HG02885 (cell line): Measurements from ENCODE around the gene IMMT.

ENCODE experiments used
- ATAC-seq: cut with Tn5 transposase; IDR thresholded peaks from one replicate; pipeline ENCODE4 v1.9.1; 2021; ENCODE audit warnings: mild to moderate bottlenecking; ENCODE audit not compliant: unreplicated experiment, poor library complexity

Gene IMMT

DNA sequence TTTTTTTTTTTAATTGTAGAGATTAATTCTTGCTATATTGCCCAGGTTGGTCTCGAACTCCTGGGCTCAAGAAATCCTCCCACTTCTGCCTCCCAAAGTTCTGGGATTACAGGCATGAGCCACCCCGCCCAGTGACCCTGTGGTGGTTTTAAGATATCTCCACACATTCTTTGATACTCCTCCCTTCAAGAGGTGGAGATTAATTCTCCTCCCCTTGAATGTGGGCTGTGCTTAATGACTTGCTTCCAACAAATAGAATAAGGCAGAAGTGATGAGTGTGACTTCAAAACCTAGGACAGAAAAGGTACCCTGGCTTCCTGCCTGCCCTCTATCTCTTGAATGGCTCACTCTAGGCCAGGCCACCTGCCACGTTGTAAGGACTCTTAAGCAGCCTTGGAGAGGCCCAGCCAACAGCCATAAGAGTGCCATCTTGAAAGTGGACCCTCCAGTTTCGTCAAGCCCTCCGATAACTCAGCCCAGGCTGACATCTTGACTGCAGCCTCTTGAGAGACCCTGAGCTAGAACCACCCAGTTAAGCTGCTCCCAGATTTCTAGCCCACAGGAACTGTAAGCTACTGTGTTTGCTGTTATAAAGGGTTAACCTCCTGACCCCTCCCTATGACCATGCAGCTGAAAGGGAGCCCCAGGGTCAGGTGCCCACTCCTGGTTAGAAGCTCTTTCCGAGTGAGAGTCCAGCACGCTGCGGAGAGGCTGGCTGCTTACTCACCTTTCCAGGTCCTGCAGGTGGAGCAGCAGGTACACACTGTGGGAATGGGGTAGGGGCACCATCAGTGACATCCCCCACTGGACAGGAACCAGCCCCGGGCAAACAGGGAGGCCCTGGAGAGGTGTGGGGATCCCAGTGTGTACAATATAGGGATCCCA lies 31.6 kb upstream of the IMMT start:
- ATAC-seq: no peak

DNA sequence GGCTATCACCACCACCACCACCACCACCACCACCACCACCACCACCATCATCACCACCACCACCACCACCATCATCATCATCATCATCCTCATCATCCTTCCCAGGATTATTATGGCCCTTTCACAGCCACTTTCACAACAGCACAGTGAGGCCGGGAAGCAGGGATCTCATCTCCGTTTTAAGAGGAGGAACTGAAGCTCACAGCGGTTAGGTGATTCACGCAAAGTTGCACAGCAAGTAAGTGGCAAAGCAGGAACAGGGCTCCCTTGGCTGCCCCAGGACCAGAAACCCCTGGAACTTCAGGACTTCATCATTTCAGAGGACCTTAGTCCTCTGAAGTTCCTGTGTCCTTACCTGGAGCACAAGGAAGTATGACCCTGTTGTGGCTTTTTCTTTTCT lies 30.8 kb upstream of the IMMT start:
- no peak for ATAC-seq

DNA sequence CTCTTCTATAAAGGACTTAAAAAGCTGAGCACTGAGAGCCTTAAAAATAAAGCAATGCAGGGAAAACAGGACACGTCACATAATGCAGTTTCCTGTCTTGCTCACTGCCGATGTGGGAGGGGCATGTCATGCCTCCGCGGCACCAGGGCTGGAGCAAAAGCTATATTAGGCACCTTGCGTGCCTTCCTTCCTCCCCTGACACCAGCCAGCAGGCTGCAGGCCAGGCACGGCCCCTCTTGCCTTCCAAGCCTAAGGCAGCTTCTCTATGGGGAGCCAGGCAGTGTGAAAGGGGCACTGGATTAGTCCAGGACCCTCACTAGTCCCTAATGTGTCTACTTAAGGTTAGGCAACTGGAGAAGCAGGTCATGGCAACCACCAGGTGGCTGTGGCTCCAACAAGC lies 30.3 kb upstream of the IMMT start:
- peak; percentile 77 for ATAC-seq

DNA sequence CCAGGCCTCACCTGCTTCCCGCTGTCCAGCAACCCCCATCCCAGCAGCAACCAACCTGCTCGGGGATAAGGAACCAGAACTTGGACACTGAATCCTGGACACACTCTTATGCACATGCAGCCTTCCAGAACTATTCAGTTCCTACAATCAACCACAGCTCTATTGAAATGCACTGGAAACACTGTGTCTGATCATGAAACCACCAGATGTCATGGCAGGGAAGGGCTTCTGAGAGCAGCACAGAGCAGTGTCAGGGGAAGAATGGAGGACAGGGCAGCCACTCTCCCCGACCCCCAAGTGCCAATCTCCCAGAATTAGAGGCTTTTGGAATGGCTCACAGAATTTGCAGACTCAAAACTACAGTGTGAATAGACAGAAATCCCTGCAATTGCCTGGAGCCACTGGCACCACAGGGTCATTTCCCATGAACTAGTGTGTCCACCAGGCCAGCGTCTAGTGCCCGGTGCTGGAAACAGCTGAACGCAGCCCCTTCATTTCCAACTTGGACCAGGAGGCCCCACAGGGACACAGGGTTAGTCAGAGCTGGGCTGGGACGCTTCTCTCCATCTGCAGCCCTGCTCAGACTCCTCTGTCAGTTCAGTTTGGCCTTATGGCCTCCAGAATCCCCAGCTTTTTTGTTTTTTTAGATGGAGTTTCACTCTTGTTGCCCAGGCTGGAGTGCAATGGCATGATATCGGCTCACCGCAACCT lies 29.5 kb upstream of the IMMT start:
- no peak for ATAC-seq

DNA sequence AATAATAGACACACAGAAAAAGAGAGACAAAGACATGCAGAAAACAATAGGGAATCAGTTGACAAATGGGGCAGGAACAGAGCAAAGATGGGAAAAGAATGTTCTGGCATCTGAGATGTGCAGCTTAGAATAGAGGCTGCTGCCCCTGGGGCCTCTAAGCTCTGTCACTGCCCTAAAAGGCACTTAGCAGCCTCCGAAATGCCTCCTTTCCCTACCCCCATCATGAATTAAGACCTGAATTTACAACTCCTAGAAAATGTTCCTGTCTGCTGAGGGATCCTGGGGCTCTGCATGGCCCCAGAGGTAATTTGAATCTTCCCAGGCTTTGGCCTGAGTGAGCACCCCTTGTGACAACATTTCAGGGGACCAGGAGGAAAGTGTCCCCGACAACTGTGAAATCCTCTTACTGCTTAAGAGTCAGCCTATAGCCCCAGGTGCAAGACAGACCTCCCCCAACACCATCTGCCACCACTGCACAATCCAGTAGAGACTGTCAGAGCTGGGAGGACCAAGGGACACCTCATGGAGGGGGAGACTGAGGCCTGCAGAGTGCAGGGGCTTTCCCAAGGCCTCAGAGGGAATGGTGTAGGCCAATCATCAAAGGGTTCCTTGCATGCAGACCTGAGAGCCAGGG lies 28.8 kb upstream of the IMMT start:
- ATAC-seq: no peak

DNA sequence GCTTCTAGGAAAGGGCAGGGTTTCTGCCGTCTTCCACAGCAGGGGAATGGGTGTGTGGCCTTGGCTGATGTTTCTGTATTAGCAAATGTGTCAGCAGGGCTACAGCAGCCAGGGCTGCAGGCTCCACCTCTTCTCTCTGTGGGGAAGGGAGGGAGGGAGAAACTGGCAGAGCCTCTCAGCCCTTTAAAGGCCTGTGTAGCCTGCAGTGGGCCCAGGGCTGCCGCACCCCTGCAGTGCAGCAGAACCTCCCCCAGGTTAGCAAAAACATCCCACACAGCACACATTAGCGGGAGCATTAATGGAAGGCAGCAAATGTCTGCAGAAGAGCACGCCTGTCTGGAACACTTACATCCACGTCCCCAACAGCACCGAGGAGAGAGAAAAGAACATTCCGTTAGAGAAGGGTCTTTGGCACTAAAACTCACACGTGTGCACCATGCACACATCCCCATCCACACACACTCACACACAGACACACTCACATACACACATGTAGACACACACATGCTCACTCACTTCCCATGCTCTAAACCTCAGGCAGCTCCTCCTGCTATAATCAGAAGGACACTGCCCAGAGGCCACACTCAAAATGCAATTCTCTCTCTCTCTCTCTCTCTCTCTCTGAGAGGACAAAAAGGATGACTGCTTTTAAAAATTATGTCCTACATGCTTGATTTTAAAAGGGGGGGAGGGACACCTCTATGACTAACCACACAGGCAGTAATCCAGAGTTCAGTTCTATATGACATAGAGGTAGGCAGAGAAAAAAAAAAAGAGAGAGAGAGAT lies 28.1 kb upstream of the IMMT start:
- no peak for ATAC-seq

DNA sequence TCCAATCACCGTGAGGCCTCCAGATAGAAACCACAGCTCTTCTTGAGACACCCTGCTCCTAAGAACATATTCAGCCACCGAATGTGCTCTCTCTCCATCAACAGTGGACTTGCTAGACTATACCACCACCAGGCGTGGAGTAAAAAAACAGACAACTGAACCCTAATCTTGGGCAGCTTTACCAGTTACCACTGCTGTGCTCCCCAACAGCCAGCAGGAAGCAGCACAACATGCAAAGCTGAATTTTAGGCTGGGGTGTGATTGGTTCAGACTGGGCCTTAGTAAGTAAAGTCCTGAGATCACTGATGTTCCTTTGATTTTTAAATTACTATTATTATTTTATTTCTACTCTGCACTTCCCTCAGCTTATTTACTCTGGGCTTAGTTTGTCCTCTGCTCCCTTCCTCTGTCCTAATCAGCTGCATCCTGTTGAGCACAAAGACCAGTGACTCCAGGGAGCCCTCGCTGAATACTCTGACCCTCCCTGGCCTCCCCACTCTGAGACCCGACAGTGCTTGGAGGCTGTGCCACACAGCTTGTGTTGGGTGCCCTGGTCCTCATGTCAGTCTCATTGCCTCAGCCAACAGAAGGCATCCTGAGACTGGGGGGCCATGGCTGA lies 25.9 kb upstream of the IMMT start:
- ATAC-seq: peak; percentile 36

DNA sequence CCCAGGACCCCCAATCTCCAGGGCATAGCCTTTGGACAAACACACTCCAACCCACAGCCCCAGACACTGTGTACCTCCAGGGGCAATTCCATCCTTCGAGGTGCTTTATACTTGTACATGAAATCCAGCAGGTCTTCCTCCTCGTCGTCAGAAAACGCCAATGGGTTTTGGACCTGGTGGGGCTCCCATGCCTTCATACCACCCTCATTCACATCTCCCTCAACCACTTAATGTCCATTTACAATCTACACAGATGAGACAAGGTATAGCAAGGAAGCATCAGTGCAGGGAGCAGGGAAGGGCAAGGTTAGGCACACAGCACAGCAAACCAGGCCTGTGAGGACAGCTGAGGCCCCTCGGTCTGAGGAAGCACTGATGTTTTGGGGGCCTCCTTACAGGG lies 24.6 kb upstream of the IMMT start:
- no peak for ATAC-seq

DNA sequence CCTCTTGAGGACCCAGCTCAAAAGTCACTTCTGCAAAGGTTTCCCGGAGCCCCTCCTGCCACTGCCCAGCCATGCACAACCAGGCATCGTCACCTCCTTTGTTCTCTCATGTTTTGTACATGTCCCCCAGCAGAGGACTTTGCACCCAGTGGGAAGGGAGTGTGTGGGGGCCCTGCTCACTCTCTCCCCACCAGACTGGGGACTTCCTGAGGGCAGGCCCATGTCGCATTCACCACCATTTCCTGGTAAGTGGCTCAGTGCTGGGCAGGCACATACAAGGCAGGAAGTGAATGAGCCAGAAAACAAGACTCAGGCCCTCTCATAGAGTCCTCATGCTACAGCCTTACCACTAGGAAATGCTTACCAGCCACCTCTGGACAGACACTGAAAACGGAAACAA lies 22.9 kb upstream of the IMMT start:
- no peak for ATAC-seq

DNA sequence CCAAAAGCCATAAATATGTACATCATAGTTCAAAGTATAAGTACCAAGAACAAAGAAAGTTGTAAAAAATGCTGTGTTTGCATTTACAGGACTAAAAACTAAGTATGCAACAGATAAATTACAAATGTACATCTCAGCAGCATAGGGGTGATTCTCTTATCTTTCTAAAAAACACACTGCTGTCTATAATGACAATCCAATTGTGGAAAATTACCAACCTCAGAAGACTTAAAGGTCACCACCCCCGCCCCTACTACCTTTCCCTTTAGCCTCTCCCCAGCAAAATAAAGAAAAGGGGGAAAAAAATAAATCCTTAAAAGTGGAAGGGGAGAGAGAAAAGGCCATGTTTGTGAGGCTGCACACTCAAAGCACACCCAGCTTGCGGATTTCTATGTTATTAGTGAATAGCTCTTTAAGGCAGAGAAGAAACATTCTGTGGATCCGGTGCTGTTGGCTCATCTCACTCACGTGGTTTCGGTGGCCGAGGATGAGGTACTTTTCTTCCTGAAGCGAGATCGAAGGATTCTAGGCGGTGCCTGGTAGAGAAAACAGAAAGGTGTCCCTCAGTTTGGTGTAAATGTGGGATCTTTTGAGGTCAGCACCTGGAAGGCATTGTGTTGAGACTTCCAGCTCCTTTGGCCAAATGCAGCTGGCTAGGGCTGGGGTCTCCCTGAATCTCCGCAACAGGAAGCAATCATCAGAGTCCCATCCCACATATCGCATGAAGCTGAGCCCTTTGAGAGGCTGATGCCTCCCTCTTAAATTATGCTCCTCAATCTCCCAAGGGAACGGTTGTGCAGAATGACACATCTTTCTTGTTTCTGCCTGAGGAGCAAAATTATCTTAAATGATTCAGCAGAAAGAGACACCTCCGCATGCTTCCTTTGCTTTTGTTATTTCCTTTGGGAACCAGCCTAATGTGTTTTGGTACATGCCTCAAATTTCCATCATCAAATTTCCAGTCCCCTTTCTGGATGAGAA lies 21.6 kb upstream of the IMMT start:
- no peak for ATAC-seq

DNA sequence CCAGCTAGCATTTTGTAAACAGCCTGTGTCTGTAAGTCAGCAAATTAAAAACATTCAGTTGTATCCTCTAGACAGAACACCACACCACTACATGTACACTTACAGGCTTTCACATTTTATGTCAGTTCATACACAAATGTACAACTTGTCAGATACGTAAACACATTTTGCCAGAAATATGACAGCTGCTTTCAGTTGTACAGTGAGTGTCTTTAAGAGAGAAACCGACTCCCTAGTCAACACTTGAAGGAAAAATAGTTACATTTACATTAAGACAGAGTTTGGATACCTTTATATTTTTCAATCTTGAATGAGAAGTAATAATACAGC lies 19.2 kb upstream of the IMMT start:
- ATAC-seq: no peak

DNA sequence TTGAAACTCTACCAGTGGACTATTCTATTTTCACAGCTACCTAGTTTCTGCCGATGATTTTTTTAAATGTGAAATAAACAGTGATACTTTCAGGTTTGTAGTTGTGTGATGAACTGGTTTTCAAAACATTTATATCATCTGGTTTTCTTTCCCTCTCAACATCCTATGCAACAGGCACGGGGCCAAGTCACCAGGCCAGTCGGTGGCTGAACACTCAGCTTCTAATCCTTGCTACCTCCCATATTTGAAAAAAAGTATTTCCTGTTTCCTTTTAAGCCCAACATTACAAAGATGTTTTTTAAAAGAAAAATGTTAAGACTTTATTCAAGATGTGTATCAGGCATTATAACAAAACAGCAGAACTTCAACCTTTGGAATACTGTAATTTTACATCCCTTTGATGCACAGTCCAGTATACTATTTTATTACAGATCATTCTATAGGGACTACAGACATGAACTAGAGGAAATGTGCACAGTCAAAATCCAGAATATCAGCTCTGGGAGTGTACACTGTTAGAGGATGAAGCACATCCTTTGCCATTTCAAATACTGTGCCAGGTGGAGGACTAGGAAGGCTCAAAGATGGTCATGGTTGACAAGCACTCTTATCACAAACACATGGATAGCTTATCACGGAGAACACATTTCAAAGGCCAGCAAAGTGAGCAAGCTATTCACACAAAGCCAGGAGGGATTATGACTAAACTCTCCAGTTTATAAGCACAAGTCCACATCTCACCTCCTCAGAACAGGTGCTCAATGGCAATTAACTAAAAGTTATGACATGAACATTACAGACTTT lies 18.6 kb upstream of the IMMT start:
- no peak for ATAC-seq

DNA sequence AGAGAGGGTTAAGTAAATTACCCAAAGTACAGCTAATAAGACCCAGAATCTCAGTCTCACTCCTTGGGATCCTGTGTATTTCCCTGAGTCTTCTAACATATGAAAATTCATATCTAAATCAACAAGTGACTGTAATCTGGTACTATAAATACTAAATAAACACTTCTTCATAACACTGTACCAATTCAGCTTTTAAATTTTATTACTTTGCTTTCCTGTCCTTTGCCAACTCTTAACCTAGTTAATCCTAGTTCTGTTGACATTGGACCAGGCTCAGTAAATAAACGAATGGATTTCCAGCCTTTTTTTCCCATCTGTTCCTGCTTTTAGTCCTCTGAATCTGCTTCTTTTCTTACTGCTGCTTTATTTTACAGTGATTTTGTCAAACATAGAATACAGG lies 17.8 kb upstream of the IMMT start:
- ATAC-seq: no peak

DNA sequence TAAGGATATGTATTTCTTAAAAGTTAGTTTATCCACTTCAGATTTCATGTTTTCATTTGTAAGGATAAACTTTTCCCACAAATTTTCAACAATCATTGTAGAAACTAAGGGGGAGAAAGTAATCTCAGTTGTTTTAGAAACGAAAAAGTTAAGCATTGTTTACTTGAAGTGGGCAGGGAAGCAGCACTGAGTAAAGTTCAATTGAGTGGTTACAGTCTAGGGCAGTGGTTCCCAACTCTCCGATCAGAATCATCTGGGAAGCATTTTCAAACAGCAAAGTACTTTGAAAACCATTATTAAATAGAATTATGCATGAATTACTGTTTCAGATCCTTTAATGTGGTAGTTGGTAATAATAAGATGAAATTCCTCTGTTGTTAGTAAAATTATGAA lies 16.5 kb upstream of the IMMT start:
- ATAC-seq: no peak

DNA sequence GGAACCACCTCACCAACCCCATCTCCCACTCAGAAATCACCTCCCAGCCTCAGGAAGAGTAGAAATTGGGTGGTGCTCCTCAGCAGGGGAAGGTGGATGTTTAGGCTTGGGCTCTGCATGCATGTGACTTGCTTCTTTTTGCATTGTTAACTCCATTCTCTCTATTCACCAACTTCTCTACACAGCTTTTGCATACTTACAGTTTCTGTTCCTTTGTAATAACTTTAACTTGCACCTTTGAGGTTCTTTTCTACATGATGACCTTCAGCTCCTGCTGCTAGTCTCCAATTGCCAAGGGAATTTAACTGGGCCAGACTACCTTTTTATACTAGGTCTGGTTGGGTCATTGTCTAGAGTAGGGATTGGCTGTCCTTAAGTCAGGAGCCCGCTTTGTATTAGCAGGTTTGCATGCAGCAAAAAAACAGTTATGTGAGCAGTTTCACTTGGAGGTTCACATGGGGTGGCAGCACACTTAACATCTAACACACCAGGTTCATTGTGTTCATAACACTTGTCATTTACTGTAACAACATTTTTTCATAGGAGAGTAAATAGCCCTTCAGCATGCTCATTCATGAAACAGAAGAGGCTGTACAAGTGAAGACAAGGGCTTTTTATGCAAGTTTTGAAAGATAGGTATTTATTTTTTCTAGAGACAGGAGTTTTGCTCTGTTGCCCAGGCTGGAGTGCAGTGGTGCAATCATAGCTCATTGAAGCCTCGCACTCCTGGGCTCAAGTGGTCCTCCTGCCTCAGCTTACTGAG lies 16.0 kb upstream of the IMMT start:
- ATAC-seq: peak; percentile 50

DNA sequence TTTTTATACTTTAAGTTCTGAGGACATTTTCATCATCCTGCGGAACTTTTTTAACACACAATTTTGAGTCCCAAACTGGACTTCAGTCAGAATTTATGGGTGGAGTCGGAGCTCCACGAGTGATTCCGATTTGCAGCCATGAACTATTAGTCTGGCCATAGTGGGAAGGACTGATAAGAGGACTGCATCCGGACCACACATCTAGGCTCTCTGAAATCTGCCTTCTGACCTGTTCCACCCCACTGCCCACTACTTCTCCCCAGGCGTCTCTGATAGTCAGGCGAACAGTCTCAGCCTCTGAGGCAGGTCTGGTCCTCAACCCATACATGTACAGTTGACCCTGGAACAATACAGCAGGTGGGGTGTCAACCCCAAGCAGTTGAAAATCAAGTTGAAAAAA lies 9.2 kb upstream of the IMMT start:
- no peak for ATAC-seq

DNA sequence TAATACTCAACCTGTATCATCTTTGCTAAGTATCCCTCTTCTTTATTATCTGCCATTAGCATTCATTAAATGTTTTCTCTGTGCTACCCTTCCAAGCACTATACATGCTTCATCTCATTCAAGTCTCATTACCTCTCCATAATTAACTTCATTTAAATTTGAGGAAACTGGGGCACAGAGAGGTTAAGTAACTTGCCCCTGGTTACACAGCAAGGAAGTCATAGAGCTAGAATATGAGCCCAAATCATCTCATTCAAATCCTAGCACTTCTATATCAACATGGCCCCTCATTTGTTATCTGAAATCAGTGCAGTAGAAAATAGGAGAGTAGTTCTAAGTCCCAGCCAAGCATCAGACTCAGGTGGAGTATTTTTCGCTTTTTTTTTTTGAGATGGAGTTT lies 8.4 kb upstream of the IMMT start:
- no peak for ATAC-seq

DNA sequence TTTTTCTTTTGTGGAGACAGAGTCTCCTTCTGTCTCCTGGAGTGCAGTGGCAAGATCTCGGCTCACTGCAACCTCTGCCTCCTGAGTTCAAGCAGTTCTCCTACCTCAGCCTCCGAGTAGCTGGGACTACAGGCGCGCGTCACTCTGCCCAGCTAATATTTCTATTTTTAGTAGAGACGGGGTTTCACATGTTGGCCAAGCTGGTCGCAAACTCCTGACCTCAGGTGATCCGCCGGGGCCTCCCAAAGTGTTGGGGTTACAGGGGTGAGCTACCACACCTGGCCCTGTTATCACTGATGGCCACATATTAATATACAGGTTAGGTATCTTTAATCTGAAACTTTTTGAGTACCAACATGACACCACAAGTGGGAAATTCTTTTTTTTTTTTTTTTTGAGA lies 7.4 kb upstream of the IMMT start:
- no peak for ATAC-seq
